Fibroblast of skin of scalp (primary cell): ENCODE measurements around the gene RNF217.
"Not testable (repeated sequence)": the region's sequence is repeated elsewhere in the genome, so short reads cannot be mapped to it uniquely, and the experiment has no call there.

ENCODE experiments used
- DNase-seq: peaks from one replicate; pipeline ENCODE4 v3.0.0-alpha.2; 2013

The RNF217 gene

GRCh38 chr6:124962639-124963415, 590 bp downstream of the RNF217 start:
- peak; percentile 57 for DNase-seq

- peak; percentile 55 for DNase-seq
Measured at GRCh38 chr6:124963416-124963785, 1.2 kb downstream of the RNF217 start.

DNA sequence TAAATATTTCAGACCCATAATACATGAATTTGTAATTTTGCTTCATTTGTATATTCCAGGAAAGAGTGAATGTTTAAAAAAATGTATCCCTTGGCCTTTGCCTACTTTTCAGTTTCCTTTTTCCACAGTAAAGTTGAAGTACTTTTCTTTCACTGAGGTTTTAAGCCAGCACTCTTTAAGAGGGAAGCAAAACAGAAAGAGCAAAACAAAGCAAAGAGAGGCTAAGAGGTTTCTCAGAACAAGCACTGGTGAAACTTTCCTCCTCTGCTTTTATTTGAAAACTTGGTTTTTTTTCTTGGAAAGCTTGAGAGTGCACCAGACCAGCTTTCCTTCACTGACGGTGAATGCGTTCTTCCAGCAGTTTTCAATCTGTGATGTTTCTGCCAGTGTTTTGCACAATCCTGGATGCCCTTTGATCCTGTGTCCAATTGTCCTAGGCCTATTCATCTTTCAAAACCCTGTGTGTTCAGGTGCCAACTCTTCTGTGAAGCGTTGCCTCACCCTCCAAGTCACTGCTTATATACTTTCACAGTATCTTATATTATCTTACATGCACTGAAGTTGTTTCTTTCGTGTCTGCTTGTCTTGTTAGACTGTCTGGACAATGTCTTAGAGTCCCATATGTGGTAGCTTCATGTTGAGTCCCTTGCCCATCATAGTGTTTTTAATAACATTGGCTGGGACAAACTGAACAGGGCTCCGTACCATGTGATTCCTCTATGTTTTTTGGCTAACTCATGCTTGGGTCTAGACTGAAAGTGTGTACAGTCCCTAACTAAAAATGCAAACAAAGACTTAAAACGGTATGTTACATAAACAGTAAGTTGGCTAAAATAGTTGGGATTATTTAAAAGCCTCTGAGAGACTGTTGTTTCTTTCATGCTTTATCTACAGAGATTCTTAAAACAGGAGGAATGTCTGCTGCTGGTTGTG, 1.9 kb downstream of the RNF217 start:
- DNase-seq = peak; percentile 32

DNA sequence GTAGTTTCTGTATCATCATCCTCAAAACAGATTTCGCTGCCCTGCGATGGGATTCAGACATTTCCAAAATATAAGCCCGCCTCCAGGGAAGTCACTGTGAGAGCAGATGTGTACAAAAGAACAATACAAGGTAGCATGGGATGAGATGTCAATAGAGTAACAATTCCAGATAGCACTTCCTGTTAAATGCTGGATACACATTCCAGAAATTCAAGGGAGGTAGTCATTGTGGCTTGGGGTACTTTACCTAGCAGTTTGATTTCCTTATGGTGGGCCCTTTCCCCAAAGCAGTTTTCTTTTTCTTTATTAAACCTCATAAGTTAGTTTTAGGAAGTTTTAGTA, 2.5 kb downstream of the RNF217 start:
- no peak for DNase-seq

- not testable (repeated sequence) for DNase-seq
Measured at GRCh38 chr6:124965424-124965850, 3.2 kb downstream of the RNF217 start.

DNA sequence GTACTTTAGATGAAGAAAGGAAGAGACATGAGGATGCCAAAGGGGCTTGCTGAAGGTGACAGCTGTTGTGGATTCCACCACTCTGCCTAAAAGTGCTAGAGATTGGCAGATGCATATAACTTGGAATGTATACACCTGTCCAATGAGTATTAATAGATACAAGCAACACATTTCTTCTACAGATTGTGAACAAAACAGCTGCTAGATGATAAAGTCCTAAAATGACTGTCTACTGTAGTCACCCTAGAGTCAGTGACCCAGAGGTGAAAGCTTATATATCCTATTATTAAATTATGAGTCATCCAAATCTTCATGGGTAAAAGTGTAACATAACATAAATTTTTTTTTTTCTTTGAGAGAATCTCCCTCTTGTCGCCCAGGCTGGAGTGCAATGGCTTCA, 5.2 kb downstream of the RNF217 start:
- DNase-seq = no peak

DNA sequence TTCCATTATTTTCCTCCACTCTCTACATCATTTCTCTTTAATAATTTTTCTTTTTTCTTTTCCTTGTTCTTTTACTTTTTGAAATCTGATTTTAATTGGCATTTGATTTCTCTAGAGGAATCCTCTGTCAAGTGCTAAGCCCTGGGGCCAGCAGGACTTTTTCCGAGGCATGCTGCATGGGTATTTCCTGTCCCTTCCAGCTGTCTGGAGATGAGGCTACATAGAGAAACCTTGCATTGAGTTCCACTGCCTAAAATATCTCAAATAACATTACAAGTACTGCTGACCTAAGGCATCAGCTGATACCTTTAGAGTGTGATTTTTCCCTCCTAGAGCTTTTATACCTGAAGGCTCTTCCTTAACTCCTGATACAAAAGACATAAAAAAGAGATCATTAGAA, 6.2 kb downstream of the RNF217 start:
- peak; percentile 29 for DNase-seq

DNA sequence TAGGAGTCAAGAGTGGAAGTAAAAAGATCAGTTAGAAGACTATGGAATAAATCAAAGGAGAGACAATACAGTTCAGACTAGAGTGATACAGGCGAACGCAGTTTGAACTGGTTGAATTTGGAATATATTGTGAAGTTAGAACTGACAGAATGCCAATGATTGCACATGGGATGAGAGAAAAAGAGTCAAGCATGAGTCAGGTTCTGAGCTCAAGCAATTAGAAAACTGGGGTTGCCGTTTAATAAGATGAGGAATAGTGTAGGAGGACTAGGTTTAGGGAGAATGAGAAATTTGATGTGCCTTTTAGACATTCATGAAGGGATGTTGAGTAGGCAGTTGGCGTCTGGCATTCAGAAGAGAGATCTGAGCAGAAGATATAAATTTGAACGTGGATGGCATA, 8.0 kb downstream of the RNF217 start:
- no peak for DNase-seq

DNA sequence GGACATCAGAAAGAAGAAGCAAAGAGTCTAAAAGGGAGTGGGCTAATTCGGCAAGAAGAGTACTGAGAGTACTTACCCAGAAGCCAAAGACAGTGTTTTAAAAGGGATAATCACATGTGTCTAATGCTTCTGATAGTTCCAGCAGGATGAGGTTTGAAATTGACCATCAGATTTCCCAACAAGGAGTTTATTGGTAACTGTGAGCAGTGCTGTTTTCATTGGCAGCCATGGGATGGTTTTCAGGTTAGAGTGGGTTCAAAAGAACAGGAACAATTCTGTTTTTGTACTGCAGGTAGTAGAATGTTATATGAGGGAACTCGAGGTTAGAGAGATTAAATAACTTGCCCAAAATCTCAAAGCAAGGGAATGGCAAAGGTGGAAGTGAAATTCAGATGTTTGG, 8.5 kb downstream of the RNF217 start:
- DNase-seq = no peak

DNA sequence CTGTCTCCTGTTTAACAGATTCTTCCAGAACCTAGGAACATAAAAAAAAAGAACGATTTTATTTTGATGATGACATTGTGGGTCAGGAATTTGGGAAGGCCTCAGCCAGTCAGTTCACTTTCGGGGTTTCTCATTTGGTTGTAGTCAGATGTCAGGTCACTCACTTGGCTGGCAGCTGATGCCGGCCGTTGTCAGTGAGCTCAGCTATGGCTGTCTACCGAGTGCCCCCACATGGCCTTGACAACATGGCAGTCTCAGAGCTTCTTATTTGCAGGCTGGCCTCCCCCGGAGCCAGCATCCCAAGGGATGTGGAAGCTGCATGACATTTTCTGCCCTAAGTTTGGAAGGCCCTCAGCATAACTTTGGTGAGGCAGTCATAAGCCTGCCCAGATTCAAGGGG, 11.5 kb downstream of the RNF217 start:
- DNase-seq = no peak

GRCh38 chr6:124974771-124975377, 12.6 kb downstream of the RNF217 start:
- DNase-seq = no peak

GRCh38 chr6:124977067-124977908, 15.1 kb downstream of the RNF217 start:
- no peak for DNase-seq

- DNase-seq = no peak
Measured at GRCh38 chr6:124978451-124979293, 16.4 kb downstream of the RNF217 start.

- no peak for DNase-seq
Measured at GRCh38 chr6:124979294-124979678, 17.0 kb downstream of the RNF217 start.

GRCh38 chr6:124982669-124983068, 20.4 kb downstream of the RNF217 start:
- no peak for DNase-seq

- DNase-seq = no peak
Measured at GRCh38 chr6:124983383-124984083, 21.3 kb downstream of the RNF217 start.

DNA sequence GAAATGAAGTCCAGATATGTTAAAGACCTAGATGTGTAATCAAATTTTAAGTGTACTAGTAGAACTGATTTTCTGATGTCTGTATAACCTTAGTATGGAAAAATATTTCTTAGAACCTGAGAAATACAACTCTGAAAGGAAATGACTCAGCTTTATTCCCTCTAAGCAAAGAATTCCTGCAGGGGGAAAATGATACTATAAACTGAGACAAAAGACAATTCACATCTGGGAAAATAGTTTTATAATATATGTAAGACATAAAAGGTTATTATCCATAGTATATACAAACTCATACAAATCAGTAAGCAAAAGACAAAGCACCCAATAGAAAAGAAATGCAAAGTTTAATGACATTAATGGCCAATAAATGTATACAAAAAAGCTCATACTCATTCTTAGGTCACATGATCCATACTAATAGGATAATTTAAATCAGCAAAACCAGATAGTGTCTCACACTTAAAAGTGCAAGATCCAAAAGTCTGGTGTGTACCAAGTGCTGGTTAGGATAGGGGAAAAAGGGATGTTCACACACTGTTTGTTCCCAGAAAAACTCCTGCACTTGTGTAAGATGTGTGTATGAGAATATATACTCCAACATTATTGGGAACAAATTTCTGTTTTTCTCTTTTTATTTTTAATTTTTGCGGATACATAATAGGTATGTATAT, 22.6 kb downstream of the RNF217 start:
- no peak for DNase-seq

GRCh38 chr6:124986164-124986563, 23.9 kb downstream of the RNF217 start:
- no peak for DNase-seq

- DNase-seq = peak; percentile 52
Measured at GRCh38 chr6:124987291-124987690, 25.1 kb downstream of the RNF217 start.

- no peak for DNase-seq
Measured at GRCh38 chr6:124987999-124988591, 25.9 kb downstream of the RNF217 start.
